Measurements from ENCODE around the gene MLIP.
"Not testable (repeated sequence)": the region's sequence is repeated elsewhere in the genome, so short reads cannot be mapped to it uniquely, and the experiment has no call there.

MLIP gene, protein sequence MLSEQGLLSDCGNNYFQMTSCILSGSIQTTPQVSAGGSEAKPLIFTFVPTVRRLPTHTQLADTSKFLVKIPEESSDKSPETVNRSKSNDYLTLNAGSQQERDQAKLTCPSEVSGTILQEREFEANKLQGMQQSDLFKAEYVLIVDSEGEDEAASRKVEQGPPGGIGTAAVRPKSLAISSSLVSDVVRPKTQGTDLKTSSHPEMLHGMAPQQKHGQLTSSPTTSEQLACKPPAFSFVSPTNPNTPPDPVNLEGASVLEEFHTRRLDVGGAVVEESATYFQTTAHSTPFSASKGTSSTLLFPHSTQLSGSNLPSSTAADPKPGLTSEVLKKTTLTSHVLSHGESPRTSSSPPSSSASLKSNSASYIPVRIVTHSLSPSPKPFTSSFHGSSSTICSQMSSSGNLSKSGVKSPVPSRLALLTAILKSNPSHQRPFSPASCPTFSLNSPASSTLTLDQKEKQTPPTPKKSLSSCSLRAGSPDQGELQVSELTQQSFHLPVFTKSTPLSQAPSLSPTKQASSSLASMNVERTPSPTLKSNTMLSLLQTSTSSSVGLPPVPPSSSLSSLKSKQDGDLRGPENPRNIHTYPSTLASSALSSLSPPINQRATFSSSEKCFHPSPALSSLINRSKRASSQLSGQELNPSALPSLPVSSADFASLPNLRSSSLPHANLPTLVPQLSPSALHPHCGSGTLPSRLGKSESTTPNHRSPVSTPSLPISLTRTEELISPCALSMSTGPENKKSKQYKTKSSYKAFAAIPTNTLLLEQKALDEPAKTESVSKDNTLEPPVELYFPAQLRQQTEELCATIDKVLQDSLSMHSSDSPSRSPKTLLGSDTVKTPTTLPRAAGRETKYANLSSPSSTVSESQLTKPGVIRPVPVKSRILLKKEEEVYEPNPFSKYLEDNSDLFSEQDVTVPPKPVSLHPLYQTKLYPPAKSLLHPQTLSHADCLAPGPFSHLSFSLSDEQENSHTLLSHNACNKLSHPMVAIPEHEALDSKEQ

DNA sequence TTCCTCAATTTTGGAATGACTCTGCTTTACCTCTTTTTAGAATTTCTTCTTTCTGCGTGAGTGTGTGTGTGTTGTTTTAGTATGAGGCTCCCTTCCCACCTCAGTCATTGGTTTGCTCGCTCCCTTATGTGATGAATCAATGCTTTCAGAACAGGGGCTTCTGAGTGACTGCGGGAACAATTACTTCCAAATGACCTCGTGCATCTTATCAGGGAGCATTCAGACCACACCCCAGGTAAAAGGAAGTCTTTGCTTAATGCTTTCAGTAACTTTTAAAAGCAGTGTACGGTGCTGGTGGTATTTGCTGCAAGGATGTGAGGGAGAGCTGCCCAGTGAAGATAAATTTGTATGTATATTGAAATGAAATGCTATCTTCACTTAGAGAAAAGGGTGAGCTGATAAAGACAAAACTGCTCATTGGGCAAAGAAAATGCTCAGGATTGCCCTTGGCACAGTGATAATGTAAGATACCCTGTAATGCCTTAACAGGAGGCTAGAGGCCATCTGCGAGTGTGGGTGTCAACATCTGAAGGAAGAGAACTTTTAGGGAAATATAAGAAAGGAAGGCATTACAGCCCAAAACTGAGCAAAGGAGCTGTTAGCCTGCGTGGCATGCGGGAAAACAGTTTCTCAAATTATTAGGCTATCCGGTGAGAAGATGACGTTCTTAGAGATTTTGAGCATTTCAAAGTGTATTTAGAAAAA is at the start of gene MLIP:
Gene MLIP, plus strand, starts transcription at position 103 of the 705 bp plus-strand sequence. Its CDS starts 37 bp downstream, at position 140.
- no peak for DNase-seq

GRCh38 chr6:54063228-54063539 is 48.1 kb upstream of the MLIP start:
- DNase-seq, result no peak

- no peak for DNase-seq
These were observed 42.5 kb upstream of the MLIP start for GRCh38 chr6:54068694-54069093.

DNA sequence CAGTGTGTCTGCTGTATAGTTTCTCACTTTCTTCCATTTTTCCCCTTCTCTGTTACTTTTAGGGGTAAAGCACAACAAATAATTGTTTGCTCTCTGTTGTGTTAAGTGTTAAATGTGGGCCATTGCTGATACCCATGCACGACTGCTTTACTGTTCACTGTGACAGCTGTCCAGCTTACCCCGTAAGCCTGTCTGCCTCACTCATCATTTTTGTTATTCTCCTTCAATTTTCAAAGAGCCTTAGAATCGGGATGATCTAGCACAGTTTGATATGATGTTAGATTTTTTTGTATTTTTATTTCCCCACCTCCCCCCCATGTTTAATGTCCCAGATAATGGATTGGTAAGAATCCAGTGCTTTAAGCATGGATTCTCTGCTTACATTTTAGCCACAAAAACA is 41.2 kb upstream of the MLIP start:
- no peak for DNase-seq

DNA sequence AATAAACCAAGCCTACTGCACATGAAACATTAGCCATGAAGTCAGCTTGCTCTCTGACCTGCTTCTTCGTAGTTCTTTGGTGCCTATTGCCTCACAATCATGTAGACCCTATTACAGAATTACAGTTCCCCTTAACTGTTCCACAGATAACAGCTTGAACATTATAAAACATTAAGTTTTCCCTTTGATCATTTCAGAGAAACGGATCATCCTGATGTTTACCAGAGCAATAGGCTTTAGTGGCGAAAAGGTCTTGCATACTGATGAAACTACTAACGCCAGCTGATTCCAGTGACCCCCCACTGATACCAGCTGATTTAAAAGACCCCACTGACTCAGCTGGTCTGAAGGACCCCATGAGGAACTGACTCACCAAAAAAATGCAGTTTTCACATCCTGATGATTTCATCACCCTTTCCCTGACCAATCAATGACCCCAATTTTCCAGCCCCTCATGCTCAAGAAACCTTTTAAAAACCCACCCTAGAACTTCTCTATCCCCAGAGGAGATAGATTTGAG is 39.4 kb upstream of the MLIP start:
- DNase-seq, result no peak

GRCh38 chr6:54072635-54073313 is 38.5 kb upstream of the MLIP start:
- no peak for DNase-seq

DNA sequence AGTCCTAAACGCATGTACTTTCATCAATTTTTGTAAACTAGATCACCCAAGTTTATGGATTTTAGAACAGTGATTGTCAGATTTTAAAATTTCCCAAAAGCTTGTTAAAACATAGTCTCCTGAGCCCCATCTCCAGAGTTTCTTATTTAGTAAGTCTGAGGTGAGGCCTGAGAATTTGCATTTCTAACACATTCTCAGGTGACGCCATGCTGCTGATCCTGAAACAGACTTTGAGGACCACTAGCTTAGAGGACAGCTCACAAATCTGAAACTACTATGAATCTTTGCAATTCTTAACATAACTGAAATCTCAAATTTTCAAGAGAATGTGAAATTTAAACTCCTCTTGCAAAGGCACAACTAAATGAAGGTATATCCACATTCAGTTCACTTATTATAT is 37.8 kb upstream of the MLIP start:
- DNase-seq, result no peak

DNA sequence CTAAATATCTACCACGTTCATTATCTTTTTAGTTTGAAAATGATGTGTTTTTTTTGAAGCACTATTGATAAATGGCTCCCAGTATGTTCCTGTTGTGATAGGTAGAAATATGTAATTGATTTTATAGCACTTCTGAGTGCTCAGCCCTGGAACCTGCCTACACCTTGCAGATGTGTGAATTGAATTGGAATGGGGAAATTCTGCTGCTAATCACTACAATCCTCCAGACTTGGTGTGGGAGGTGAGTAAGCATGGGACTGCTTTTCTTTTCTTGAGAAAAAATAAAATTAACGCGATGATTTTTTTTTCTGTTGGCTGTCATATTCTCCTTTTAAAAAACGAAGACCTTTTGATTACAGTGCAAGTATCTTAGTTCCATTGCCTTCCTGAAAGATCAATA is 37.1 kb upstream of the MLIP start:
- DNase-seq, result no peak

DNA sequence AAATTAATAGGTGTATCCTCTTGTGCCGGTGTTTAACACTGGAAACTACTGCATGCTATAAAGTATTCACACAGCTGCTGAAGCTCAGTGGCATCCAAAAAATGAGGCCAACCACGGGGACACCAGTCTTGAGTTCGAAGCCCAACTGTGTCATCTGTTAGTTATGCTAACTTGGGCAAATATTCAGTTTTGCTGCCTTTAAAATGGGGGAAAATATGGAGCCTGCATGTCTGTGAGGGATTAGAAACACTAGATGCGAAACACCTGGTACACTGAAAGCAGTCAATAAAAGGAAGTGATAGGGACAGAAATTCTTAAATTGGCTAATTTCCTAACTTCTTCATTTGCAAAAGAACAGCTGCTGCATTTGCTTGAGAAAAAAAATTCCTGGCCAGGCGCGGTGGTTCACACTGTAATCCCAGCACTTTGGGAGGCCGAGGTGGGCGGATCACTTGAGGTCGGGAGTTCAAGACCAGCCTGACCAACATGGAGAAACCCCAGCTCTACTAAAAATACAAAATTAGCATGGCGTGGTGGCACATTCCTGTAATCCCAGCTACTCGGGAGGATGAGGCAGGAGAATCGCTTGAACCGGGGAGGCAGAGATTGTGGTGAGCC is 36.6 kb upstream of the MLIP start:
- no peak for DNase-seq

GRCh38 chr6:54076159-54076789 is 35.0 kb upstream of the MLIP start:
- DNase-seq, result no peak

- DNase-seq, result not testable (repeated sequence)
These were observed 29.7 kb upstream of the MLIP start for GRCh38 chr6:54081499-54081898.

GRCh38 chr6:54083287-54083686 is 28.0 kb upstream of the MLIP start:
- DNase-seq, result no peak

DNA sequence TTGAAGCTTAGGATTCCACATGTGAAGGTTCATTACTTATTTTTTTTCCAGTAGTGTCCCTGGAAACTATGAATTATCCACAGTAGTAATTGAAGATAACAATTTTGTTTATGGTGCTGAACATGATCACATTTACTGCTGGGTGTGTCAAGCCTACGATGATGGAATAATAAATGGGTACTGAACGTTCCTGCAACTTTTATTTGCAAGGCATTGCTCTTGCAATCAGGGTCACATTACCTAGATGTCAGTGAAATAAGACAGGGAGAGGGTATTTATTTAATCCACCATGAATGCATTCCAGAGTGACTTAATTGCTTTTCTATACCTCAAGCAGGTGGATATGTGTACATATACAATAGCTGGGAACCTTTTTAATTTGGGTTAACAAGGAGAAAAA is 27.0 kb upstream of the MLIP start:
- DNase-seq, result no peak

GRCh38 chr6:54085047-54085446 is 26.2 kb upstream of the MLIP start:
- no peak for DNase-seq

DNA sequence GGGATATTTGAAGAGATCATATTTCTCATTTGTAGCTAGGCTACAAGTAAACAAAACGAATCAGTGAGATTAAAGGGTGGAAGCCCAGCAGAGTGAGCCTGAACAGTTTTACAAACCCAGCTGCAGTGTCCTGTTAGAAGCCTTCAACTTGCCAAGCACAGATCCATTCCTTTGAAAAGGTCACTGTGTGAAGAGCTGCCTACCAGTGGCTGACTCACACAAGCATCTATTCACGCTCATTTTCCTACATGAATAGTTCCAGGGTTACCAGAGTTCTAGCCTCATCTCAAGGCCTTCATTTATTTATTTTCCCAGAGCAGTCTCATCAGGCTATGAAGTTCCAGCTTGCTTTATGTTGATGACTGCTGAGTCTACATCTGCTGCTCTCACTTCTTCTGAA is 25.7 kb upstream of the MLIP start:
- DNase-seq, result no peak

DNA sequence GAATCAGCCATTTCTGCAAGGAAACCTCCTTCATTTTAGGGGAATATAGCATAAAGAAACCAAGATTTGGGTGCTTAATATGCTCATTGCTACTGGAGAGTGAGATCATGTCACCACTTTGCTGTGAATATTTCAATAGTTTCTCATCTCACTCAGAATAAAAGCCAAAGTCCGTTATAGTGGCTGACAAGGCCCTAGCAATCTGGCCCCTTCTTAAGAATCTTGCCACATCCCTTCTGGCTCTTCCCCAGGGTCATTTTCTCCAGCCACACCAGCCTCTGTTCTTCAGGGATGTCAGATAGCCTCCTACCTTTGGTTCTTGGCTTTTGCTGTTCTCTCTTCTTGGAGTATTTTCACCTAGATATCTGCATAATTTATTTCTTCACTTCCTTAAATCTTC is 24.8 kb upstream of the MLIP start:
- DNase-seq, result no peak

DNA sequence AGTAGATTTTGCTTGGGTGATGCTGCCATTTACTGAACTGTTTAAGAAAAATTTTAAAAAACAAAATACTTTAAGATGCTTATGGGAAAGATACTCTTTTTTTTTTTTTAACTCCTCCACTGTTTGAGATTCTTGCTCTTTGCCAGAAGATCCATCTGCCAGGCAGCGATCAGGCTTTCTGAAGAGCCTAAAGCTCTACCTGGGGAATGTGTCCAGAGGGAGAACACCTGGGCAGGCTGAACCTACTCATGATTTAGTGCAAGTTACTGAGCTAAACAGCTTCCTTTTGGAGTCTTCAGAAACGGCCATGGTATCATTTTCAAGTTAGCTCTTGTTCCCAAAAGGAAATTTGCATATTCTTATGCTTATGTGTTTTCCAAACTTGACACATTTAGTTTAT is 23.5 kb upstream of the MLIP start:
- DNase-seq, result no peak

GRCh38 chr6:54093326-54093948 is 17.8 kb upstream of the MLIP start:
- DNase-seq, result no peak

DNA sequence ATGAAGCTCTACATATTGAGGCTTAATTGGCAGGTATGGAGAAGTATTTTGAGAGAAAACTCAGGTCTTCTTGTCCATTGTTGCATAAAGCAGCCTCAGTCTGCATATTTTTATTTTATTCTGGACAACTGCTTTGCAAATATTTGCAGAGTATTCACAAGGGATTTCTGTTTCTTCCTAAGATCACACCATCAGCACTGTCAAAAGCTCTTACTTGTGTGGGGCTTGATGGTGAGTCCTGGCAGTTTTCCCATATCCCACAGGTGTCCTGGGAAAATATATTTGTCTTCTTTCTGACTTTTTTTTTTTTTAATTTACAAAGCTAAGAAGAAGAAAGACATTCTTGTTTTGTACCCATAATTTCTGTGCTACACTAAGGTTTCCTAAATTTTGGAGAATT is 16.9 kb upstream of the MLIP start:
- DNase-seq, result no peak

DNA sequence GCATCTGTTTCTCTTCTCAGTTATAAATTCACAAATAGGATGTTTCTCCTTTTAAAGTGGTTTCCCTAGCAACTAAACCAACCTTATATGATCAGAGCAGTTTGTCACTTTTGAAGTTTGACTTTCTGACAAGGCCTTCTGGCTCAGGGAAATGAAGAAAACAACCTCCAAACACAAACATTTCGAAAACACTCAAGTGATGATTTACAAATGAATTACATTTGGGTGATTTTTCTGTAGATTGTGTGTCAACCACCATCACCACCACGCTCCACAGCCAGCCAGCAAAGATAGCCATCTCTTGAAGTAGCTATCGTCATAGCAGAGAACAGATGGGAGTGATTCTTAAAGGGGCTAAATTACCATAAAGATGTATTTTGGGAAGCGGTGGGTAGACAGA is 16.5 kb upstream of the MLIP start:
- DNase-seq, result no peak

- DNase-seq, result no peak
These were observed 15.5 kb upstream of the MLIP start for GRCh38 chr6:54095723-54096122.

Data from NCI-H2029 treated with DMSO at 0.1 percent for 48 hours (cell line).